Heart left ventricle (tissue), 13 donors: Measurements from ENCODE around the gene GIGYF1.

Source experiments
- POLR2A ChIP-seq, 2 donors: fragments of 450-650 bp; IDR thresholded peaks; one replicate each; pipeline ENCODE4 v1.6.1; 2017; ENCODE audit warnings: antibody characterized with exemption in 2 of 2, mild to moderate bottlenecking in 2 of 2, moderate library complexity in 2 of 2
- TF ChIP-seq, protein P1 (sequence below), 12 donors: fragments of 200-600 bp; sonication (generic) in 4 of 12; IDR thresholded peaks; one replicate each; pipeline versions ENCODE4 v1.5.0 to v1.8.0; 2018 to 2022; ENCODE audit warnings: antibody characterized with exemption in 12 of 12, mild to moderate bottlenecking in 5 of 12
- donor health status: ischemic (EF 13 %, LVEDD 7.1; RV severe dilation, severe dysfunction).
- donor health status: DM: no; HTN: yes; CAD: no.
- donor health status: DM: no; HTN: no; CAD: no.
- donor health status: ischemic (EF 25% LVEDD 6.9; RV normal size, moderate dysfunction).
- donor health status: ischemic (EF 25% LVEDD 5.7; RV mildly dilated, moderate dysfunction).
- donor health status: ischemic (EF 35%, LVEDD 5.7; RV mildly dilated, moderate dysfunction).
- donor health status: nonischemic (EF 11% LVEDD 7.7; RV severe dilation, severe dysfunction).
- donor health status: DM: yes; HTN: yes; CAD: no.
- donor health status: PGD.
- donor health status: ischemic (EF 29% LVEDD 5.4; RV normal size, mild dysfunction).
- donor health status: nonischemic (EF 23%, LVEDD 6.1; RV moderate dilation, normal function).

DNA sequence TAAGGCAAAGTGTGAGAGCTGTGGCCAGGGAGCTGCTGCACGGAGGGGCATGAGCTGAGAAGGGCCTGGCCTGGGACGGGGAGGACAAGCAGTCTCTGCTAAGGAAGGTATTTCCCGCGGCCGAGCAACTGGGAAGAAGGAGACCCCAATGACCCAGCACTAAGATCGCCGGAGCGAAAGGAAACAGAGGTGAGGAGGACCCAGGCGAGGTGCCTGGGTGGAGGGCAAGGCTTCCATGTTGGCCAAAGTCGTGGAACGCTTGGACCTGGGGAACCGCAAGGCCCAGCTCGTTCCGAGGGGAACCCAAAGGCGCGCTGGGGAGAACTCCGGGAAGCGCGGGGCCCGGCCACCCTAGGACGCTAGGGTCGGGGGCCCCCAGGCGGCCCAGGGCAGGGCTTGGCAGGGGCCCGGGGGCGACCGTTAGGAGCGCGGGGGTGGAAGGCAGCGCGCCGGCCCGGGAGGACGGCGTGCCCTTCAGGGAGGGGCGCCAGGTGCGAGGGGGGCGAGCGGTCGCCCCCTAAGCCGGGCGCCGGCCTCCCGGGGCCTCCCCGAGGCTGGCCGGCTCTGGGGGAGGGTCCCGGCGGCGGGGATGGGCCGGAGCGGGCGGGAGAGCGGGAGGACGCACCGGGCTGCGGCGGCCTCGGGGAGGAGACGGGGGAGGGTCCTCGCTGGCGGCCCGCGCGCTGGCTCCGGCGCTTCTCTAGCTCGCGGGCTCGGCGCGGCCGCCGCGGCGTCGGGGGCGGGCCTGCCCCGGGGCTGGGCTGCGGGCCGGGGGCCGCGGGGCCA is 545 bp downstream of the GIGYF1 start:
- no peak for TF ChIP-seq POLR2A (IDR thresholded peaks at IDR 0.05)
- TF ChIP-seq, protein P1, sequence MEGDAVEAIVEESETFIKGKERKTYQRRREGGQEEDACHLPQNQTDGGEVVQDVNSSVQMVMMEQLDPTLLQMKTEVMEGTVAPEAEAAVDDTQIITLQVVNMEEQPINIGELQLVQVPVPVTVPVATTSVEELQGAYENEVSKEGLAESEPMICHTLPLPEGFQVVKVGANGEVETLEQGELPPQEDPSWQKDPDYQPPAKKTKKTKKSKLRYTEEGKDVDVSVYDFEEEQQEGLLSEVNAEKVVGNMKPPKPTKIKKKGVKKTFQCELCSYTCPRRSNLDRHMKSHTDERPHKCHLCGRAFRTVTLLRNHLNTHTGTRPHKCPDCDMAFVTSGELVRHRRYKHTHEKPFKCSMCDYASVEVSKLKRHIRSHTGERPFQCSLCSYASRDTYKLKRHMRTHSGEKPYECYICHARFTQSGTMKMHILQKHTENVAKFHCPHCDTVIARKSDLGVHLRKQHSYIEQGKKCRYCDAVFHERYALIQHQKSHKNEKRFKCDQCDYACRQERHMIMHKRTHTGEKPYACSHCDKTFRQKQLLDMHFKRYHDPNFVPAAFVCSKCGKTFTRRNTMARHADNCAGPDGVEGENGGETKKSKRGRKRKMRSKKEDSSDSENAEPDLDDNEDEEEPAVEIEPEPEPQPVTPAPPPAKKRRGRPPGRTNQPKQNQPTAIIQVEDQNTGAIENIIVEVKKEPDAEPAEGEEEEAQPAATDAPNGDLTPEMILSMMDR (IDR thresholded peaks at IDR 0.05) = no peak
